Ectodermal cell (in vitro differentiated cells): ENCODE data around the gene GGA3. TPM values are rescaled to one million over a fixed set of nuclear protein-coding genes. Genes with fewer than 3 reads are reported as not detected.
"Not testable (repeated sequence)": the region's sequence is repeated elsewhere in the genome, so short reads cannot be mapped to it uniquely, and the experiment has no call there.

Source experiments
- H3K27ac ChIP-seq: 2 replicates; pipeline ENCODE4 v1.7.0; 2013; ENCODE audit warnings: mild to moderate bottlenecking, low read depth, low read length; ENCODE audit not compliant: insufficient read depth, poor library complexity, severe bottlenecking
- H3K27me3 ChIP-seq: 2 replicates; pipeline ENCODE4 v1.7.0; 2013; ENCODE audit warnings: mild to moderate bottlenecking, low read length; ENCODE audit not compliant: insufficient read depth, control insufficient read depth, poor library complexity, severe bottlenecking
- H3K36me3 ChIP-seq: one replicate; pipeline ENCODE4 v1.7.0; 2013; ENCODE audit warnings: low read length; ENCODE audit not compliant: control insufficient read depth, insufficient read depth
- H3K4me1 ChIP-seq: one replicate; pipeline ENCODE4 v1.7.0; 2013; ENCODE audit warnings: low read length; ENCODE audit not compliant: control insufficient read depth, insufficient read depth
- H3K4me3 ChIP-seq: 2 replicates; pipeline ENCODE4 v1.7.0; 2013; ENCODE audit warnings: low read depth, low read length, control low read depth; ENCODE audit not compliant: insufficient read depth
- H3K9me3 ChIP-seq: 2 replicates; pipeline ENCODE4 v1.7.0; 2013; ENCODE audit warnings: mild to moderate bottlenecking, low read length, moderate library complexity; ENCODE audit not compliant: control insufficient read depth
- WGBS, 2 experiments: methylation state at CpG; one replicate each; pipeline ENCODE4 v1.1.7; 2013; ENCODE audit warnings: missing lambda C conversion rate in 2 of 2; 5-methylcytosine and 5-hydroxymethylcytosine counted together
- polyA plus RNA-seq, 4 experiments: library from polyadenylated mRNA; stranded (reverse); fragments of 50-300 nt; gene quantifications; one replicate each; pipeline ENCODE4 v1.2.3, GENCODE V29; 2013

GGA3 gene
- 60.3 TPM for polyA plus RNA-seq (2013, experiment 1 of 4)
- polyA plus RNA-seq (2013, experiment 2 of 4), result 61.8 TPM
- 42.9 TPM for polyA plus RNA-seq (2013, experiment 3 of 4)
- 36.8 TPM for polyA plus RNA-seq (2013, experiment 4 of 4)

- Histone ChIP-seq H3K27me3 (no peaks in the 10 kb centered on the region), H3K9me3 (no peaks in the 10 kb centered on the region), H3K4me3 (peak within 1 kb of the TSS; percentile 98), H3K27ac (peak within 1 kb of the TSS; percentile 99), H3K4me1 (peaks cover 10% of the 10 kb centered on the region), H3K36me3 (peaks cover 23% of the 10 kb centered on the region)
- WGBS, 2 experiments, result 0% methylated on average over 69 of the region's 69 CpGs
Observed at GRCh38 chr17:75261336-75262111, at the start of gene GGA3, which contains the start of gene MRPS7. GGA3 (minus strand) TSS chr17:75261606; CDS start chr17:75261587, 19 bp downstream. MRPS7 (plus strand) TSS chr17:75261879; CDS start chr17:75261901, 22 bp downstream.

- Histone ChIP-seq H3K9me3 (no peaks in the 10 kb centered on the region), H3K4me1 (no peaks in the 10 kb centered on the region), H3K4me3 (no peak overlapping the region), H3K27ac (no peak overlapping the region), H3K27me3 (no peaks in the 10 kb centered on the region), H3K36me3 (no peaks in the 10 kb centered on the region)
- WGBS, 2 experiments, result 90% methylated on average over 20 of the region's 20 CpGs
Observed at GRCh38 chr17:75308732-75309629, 47.6 kb upstream of the GGA3 start.

DNA sequence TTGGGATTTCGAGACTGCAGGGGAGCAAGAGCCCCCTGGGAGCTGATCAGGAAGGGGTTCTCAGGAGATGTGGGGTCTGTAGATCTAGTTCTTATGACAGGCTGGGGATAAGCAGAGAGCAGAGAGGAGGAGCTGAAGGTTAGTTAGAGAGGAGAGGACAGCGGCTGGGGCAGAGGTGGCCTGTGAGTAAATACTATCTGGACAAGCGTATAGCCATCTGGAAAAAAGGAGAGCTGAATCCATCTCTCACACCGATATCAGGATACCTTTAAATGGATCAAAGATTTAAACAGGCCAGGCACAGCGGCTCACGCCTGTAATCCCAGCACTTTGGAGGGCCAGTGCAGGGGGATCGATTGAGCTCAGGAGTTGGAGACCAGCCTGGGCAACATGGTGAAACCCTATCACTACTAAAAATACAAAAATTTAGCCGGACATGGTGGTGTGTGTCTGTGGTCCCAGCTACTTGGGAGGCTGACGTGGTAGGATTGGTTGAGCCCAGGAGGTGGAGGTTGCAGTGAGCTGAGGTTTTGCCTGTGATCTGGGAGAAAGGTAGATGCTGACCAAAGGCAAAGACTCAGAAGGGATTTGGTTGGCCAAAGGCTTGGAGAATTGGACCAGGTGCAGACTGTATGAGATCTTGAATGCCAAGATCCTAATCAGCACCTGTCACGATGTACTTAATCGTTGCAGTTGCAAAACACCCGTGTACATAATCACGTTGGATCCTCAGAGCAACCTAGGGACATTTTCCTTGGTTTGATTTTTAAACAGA, 46.7 kb upstream of the GGA3 start:
- Histone ChIP-seq H3K4me1 (no peaks in the 10 kb centered on the region), H3K27ac (no peak overlapping the region), H3K9me3 (no peaks in the 10 kb centered on the region), H3K27me3 (no peaks in the 10 kb centered on the region), H3K36me3 (no peaks in the 10 kb centered on the region), H3K4me3 (no peak overlapping the region)
- 85 to 88% methylated on average over 13 of the region's 13 CpGs for WGBS, 2 experiments

GRCh38 chr17:75301502-75302206, 40.2 kb upstream of the GGA3 start:
- 89 to 90% methylated on average over 17 of the region's 17 CpGs for WGBS, 2 experiments
- Histone ChIP-seq H3K27ac (no peak overlapping the region), H3K9me3 (no peaks in the 10 kb centered on the region), H3K27me3 (no peaks in the 10 kb centered on the region), H3K4me3 (no peak overlapping the region), H3K4me1 (no peaks in the 10 kb centered on the region), H3K36me3 (no peaks in the 10 kb centered on the region)

DNA sequence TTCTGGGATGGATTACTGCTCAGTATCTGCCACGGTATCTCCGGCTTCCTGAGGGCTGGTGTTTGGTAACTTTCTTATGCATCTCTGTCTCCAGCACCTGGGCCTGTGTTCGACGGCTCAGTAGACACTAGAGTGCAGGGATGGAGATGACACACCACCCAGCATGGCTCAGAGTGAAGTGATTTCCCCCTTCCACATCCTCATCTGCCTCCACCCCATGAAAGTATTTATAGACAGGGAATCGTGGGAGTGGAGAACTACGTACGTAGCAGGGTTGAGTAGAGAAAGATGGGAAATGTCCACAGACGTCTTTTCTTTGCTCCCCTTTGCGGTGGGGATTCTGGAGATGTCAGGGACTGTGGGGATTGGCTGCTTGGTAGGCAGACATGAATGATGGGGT, 39.6 kb upstream of the GGA3 start:
- no peak overlapping the region for H3K27ac ChIP-seq
- 92 to 94% methylated on average over 9 of the region's 9 CpGs for WGBS, 2 experiments
- H3K9me3 ChIP-seq, result no peaks in the 10 kb centered on the region
- H3K4me3 ChIP-seq, result no peak overlapping the region
- H3K27me3 ChIP-seq, result no peaks in the 10 kb centered on the region
- no peaks in the 10 kb centered on the region for H3K4me1 ChIP-seq
- H3K36me3 ChIP-seq, result no peaks in the 10 kb centered on the region

- Histone ChIP-seq H3K4me3 (no peak overlapping the region), H3K9me3 (no peaks in the 10 kb centered on the region), H3K36me3 (no peaks in the 10 kb centered on the region), H3K27ac (no peak overlapping the region), H3K4me1 (no peaks in the 10 kb centered on the region), H3K27me3 (no peaks in the 10 kb centered on the region)
- WGBS, 2 experiments, result 72 to 75% methylated on average over 6 to 7 of the region's 7 CpGs
Observed at GRCh38 chr17:75300280-75300679, 38.9 kb upstream of the GGA3 start.

- Histone ChIP-seq H3K27ac (no peak overlapping the region), H3K36me3 (no peaks in the 10 kb centered on the region), H3K9me3 (no peaks in the 10 kb centered on the region), H3K4me1 (no peaks in the 10 kb centered on the region), H3K27me3 (no peaks in the 10 kb centered on the region), H3K4me3 (no peak overlapping the region)
- WGBS, 2 experiments, result 92 to 93% methylated on average over 7 to 8 of the region's 8 CpGs
Observed at GRCh38 chr17:75295201-75296158, 34.1 kb upstream of the GGA3 start.

DNA sequence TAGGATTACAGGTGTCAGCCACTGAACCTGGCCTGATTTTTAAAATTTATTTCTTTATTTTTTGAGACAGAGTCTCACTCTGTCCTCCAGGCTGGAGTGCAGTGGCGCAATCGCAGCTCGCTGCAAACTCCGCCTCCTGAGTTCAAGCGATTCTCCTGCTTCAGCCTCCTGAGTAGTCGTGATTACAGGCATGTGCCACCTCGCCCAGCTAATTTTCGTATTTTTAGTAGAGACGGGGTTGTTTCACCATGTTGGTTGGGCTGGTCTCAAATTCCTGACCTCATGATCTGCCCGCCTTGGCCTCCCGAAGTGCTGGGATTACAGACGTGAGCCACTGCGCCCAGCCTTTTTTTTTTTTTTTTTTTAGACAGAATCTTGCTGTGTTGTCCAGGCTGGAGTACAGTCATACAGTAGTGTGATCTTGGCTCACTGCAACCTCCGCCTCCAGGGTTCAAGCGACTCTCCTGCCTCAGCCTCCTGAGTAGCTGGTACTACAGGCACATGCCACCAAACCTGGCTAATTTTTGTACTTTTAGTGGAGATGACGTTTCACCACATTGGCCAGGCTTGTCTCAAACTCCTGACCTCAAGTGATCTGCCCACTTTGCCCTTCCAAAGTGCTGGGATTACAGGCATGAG, 31.5 kb upstream of the GGA3 start:
- H3K9me3 ChIP-seq, H3K36me3 ChIP-seq, H3K4me1 ChIP-seq, H3K27ac ChIP-seq, H3K4me3 ChIP-seq: not testable (repeated sequence)
- peaks cover 18% of the 10 kb centered on the region for H3K27me3 ChIP-seq
- 83 to 87% methylated on average over 16 of the region's 16 CpGs for WGBS, 2 experiments
